ENCODE results near the gene FBLN2. TPM values are rescaled to one million over a fixed set of nuclear protein-coding genes. Genes with fewer than 3 reads are reported as not detected.

The FBLN2 gene
- polyA plus RNA-seq, 1 of the 3 experiments (the other 2 are of a cell fraction): 5.2 TPM

GRCh38 chr3:13644341-13645117, 95.6 kb downstream of the FBLN2 start:
- no peaks in the 10 kb centered on the region for H3K9me3 ChIP-seq
- POLR2A ChIA-PET: no interaction called here
- no peak for DNase-seq
- no peak for TF ChIP-seq NFIC (IDR thresholded peaks at IDR 0.05; ENCODE audit: borderline replicate concordance)
- TF ChIP-seq YY1 (IDR thresholded peaks at IDR 0.05; ENCODE audit: low read depth): no peak
- TF ChIP-seq JUND (IDR thresholded peaks at IDR 0.05): no peak
- TF ChIP-seq TCF12 (IDR thresholded peaks at IDR 0.05): no peak
- TF ChIP-seq FOXJ3 (CRISPR knock-in tag; IDR thresholded peaks at IDR 0.05): no peak
- no peak for TF ChIP-seq FOSL2 (IDR thresholded peaks at IDR 0.05; ENCODE audit: borderline replicate concordance, low read depth)
- peaks cover 0 to 5% of the 10 kb centered on the region in 2 experiments; a peak in 1 of 4 replicates for H3K4me1 ChIP-seq (ENCODE audit: control insufficient read depth in 1 of 2, insufficient read depth in 2 of 2, low read depth in 1 of 2, low read length in 1 of 2)
- no peaks in the 10 kb centered on the region for H4K20me1 ChIP-seq (ENCODE audit: insufficient read depth)
- no peaks in the 10 kb centered on the region; the same call in 1 of the 2 replicates for H3K27me3 ChIP-seq (ENCODE audit: insufficient read depth)
- H3F3A ChIP-seq (replicated peaks; ENCODE audit: insufficient read depth): peaks cover 6% of the 10 kb centered on the region
- no peaks in the 10 kb centered on the region for H3K79me2 ChIP-seq (ENCODE audit: insufficient read depth)
- H3K36me3 ChIP-seq (replicated peaks in 1 of 2; ENCODE audit: control insufficient read depth in 1 of 2, insufficient read depth in 2 of 2, low read length in 1 of 2): no peaks in the 10 kb centered on the region
- H3K9ac ChIP-seq: no peak overlapping the region
- no peak overlapping the region for H3K27ac ChIP-seq (ENCODE audit: low read depth in 2 of 2, low read length in 1 of 2)
- CTCF ChIA-PET: interaction anchor here (0.8 to 24.4 kb wide), 6 partner anchors 14 to 240 kb away, joined by 3 to 872 read pairs (median 6); no protein-coding TSS in a partner anchor
- H3K4me2 ChIP-seq: no peak overlapping the region
- H3K4me3 ChIP-seq (ENCODE audit: low read depth in 2 of 2, low read length in 1 of 2): no peak overlapping the region
- no peak overlapping the region for H2AFZ ChIP-seq (ENCODE audit: low read depth)
- no peaks in the 10 kb centered on the region for H3K9me2 ChIP-seq
- WGBS (ENCODE audit: low lambda C conversion rate): 72% methylated on average over 4 of the region's 4 CpGs

GRCh38 chr3:13645801-13646637, 97.1 kb downstream of the FBLN2 start:
- ChIA-PET POLR2A (interaction anchor here (0.9 kb wide), 1 partner anchor 150 kb away, joined by 3 read pairs; no protein-coding TSS in a partner anchor), CTCF (interaction anchor here (0.6 to 24.4 kb wide), 13 partner anchors 10 to 554 kb away, joined by 3 to 872 read pairs (median 5); partner anchors contain the start of gene WNT7A)
- no peaks in the 10 kb centered on the region for H3K36me3 ChIP-seq (replicated peaks in 1 of 2; ENCODE audit: control insufficient read depth in 1 of 2, insufficient read depth in 2 of 2, low read length in 1 of 2)
- H3K9me2 ChIP-seq: no peaks in the 10 kb centered on the region
- H3K27me3 ChIP-seq (ENCODE audit: insufficient read depth): no peaks in the 10 kb centered on the region; the same call in 1 of the 2 replicates
- no peak for TF ChIP-seq NFIC (IDR thresholded peaks at IDR 0.05; ENCODE audit: borderline replicate concordance)
- TF ChIP-seq, protein P1, sequence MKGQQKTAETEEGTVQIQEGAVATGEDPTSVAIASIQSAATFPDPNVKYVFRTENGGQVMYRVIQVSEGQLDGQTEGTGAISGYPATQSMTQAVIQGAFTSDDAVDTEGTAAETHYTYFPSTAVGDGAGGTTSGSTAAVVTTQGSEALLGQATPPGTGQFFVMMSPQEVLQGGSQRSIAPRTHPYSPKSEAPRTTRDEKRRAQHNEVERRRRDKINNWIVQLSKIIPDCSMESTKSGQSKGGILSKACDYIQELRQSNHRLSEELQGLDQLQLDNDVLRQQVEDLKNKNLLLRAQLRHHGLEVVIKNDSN (IDR thresholded peaks at IDR 0.05; ENCODE audit: borderline replicate concordance, low read depth): no peak
- no peak for TF ChIP-seq NRF1 (IDR thresholded peaks at IDR 0.05; ENCODE audit: low read depth, low read length)
- no peak for TF ChIP-seq FOSL2 (IDR thresholded peaks at IDR 0.05; ENCODE audit: borderline replicate concordance, low read depth)
- H3K4me3 ChIP-seq (ENCODE audit: low read depth in 2 of 2, low read length in 1 of 2): no peak overlapping the region
- H3K9me3 ChIP-seq: no peaks in the 10 kb centered on the region
- no peaks in the 10 kb centered on the region for H4K20me1 ChIP-seq (ENCODE audit: insufficient read depth)
- 52% methylated on average over 7 of the region's 9 CpGs for WGBS (ENCODE audit: low lambda C conversion rate)
- H3K4me2 ChIP-seq: no peak overlapping the region
- H3K9ac ChIP-seq: no peak overlapping the region
- no peak overlapping the region for H2AFZ ChIP-seq (ENCODE audit: low read depth)
- H3K27ac ChIP-seq (ENCODE audit: low read depth in 2 of 2, low read length in 1 of 2): no peak overlapping the region
- H3F3A ChIP-seq (replicated peaks; ENCODE audit: insufficient read depth): peaks cover 6% of the 10 kb centered on the region
- no peak for DNase-seq
- H3K4me1 ChIP-seq (ENCODE audit: control insufficient read depth in 1 of 2, insufficient read depth in 2 of 2, low read depth in 1 of 2, low read length in 1 of 2): peaks cover 0 to 10% of the 10 kb centered on the region in 2 experiments; a peak in 1 of 4 replicates
- no peaks in the 10 kb centered on the region for H3K79me2 ChIP-seq (ENCODE audit: insufficient read depth)

Measured in SK-N-SH (cell line).